GM12891 (cell line): Measurements from ENCODE around the gene TIMM13.

Experiments used
- DNase-seq: peaks from one replicate; pipeline ENCODE4 v3.0.0; 2011; ENCODE audit warnings: low spot score; ENCODE audit not compliant: insufficient read length
- FAIRE-seq: peaks from 2 replicates; lab custom pipeline; 2011; peaks lifted over from hg19 to GRCh38; lab: Jason Lieb, UNC
- PAX5 ChIP-seq: IDR thresholded peaks from 2 replicates; pipeline ENCODE4 v1.6.1; 2011; ENCODE audit warnings: low read length, moderate library complexity, mild to moderate bottlenecking; ENCODE audit not compliant: insufficient read depth, severe bottlenecking
- POLR2A ChIP-seq: IDR thresholded peaks from 2 replicates; pipeline ENCODE4 v1.6.1; 2011; ENCODE audit warnings: low read depth, low read length, control low read depth
- POLR2AphosphoS5 ChIP-seq: IDR thresholded peaks from 2 replicates; pipeline ENCODE4 v1.6.1; 2011; ENCODE audit warnings: low read depth, low read length, control low read depth
- POU2F2 ChIP-seq: IDR thresholded peaks from 2 replicates; pipeline ENCODE4 v1.6.1; 2011; ENCODE audit warnings: low read depth, mild to moderate bottlenecking, control low read depth, low read length, moderate library complexity
- SPI1 ChIP-seq: IDR thresholded peaks from 2 replicates; pipeline ENCODE4 v1.6.1; 2011; ENCODE audit warnings: low read depth, low read length, control low read depth
- TAF1 ChIP-seq: IDR thresholded peaks from 2 replicates; pipeline ENCODE4 v1.6.1; 2011; ENCODE audit warnings: low read depth, low read length, control low read depth

TIMM13 gene

GRCh38 chr19:2416321-2417097 lies 10.9 kb downstream of the TIMM13 start:
- DNase-seq, result no peak
- FAIRE-seq, result peak; percentile 51
- TF ChIP-seq POLR2A (peak; percentile 11; the same call in 1 of the 2 replicates), PAX5 (no peak), TAF1 (no peak), POLR2AphosphoS5 (peak; percentile 15; the same call in 1 of the 2 replicates), POU2F2 (peak; percentile 42; the same call in 1 of the 2 replicates), SPI1 (peak; percentile 96)

- FAIRE-seq (no peak), DNase-seq (no peak)
- TF ChIP-seq SPI1 (no peak), POLR2A (0 out of 2 replicates have a peak, but pooled peaks have one; percentile 2), TAF1 (no peak), PAX5 (no peak), POLR2AphosphoS5 (no peak), POU2F2 (no peak)
Observed at GRCh38 chr19:2415973-2416319, 11.4 kb downstream of the TIMM13 start.

- FAIRE-seq (no peak), DNase-seq (no peak)
- TF ChIP-seq POU2F2 (no peak), SPI1 (no peak), POLR2AphosphoS5 (no peak), POLR2A (no peak), PAX5 (no peak), TAF1 (no peak)
Observed at GRCh38 chr19:2415281-2415972, 12.0 kb downstream of the TIMM13 start.

GRCh38 chr19:2413629-2414028 lies 13.8 kb downstream of the TIMM13 start:
- FAIRE-seq (no peak), DNase-seq (no peak)
- TF ChIP-seq SPI1 (no peak), POLR2A (peak; percentile 38; the same call in 1 of the 2 replicates)

GRCh38 chr19:2413159-2413558 lies 14.2 kb downstream of the TIMM13 start:
- DNase-seq (no peak), FAIRE-seq (no peak)
- TF ChIP-seq POLR2A (no peak), PAX5 (no peak), TAF1 (no peak), POLR2AphosphoS5 (no peak), SPI1 (no peak), POU2F2 (no peak)

GRCh38 chr19:2412449-2412848 lies 14.9 kb downstream of the TIMM13 start:
- no peak for TF ChIP-seq SPI1
- TF ChIP-seq POU2F2, result no peak
- no peak for TF ChIP-seq POLR2AphosphoS5
- TF ChIP-seq POLR2A, result no peak
- TF ChIP-seq PAX5, result no peak
- TF ChIP-seq TAF1, result no peak
- DNase-seq (no peak), FAIRE-seq (no peak)

GRCh38 chr19:2411709-2412108 lies 15.7 kb downstream of the TIMM13 start:
- TF ChIP-seq POU2F2, result no peak
- no peak for TF ChIP-seq SPI1
- no peak for TF ChIP-seq POLR2AphosphoS5
- FAIRE-seq, result no peak
- no peak for DNase-seq

- DNase-seq (no peak), FAIRE-seq (no peak)
- TF ChIP-seq POLR2AphosphoS5 (no peak), TAF1 (no peak), POLR2A (no peak), SPI1 (no peak), PAX5 (no peak), POU2F2 (no peak)
Observed at GRCh38 chr19:2410023-2410422, 17.4 kb downstream of the TIMM13 start.

- DNase-seq, result no peak
- FAIRE-seq, result no peak
- TF ChIP-seq POU2F2 (no peak), TAF1 (no peak), SPI1 (no peak), POLR2AphosphoS5 (no peak), PAX5 (no peak), POLR2A (no peak)
Observed at GRCh38 chr19:2409352-2409912, 18.0 kb downstream of the TIMM13 start.
